ENCODE results near the gene BLOC1S2.
"Not testable (repeated sequence)": the region's sequence is repeated elsewhere in the genome, so short reads cannot be mapped to it uniquely, and the experiment has no call there.

The BLOC1S2 gene

GRCh38 chr10:100286051-100287033, at the start of gene BLOC1S2:
BLOC1S2 (minus strand) TSS chr10:100286680; CDS start chr10:100286659, 21 bp downstream.
- FAIRE-seq = peak; percentile 86
- peak; percentile 94 for DNase-seq (ENCODE audit: extremely low spot score, insufficient read length, low read depth)

GRCh38 chr10:100334762-100335161, 48.3 kb upstream of the BLOC1S2 start:
- no peak for FAIRE-seq
- DNase-seq (ENCODE audit: extremely low spot score, insufficient read length, low read depth) = no peak

GRCh38 chr10:100333661-100334440, 47.4 kb upstream of the BLOC1S2 start:
- DNase-seq (ENCODE audit: extremely low spot score, insufficient read length, low read depth) (no peak), FAIRE-seq (no peak)

GRCh38 chr10:100333106-100333505, 46.6 kb upstream of the BLOC1S2 start:
- no peak for DNase-seq (ENCODE audit: extremely low spot score, insufficient read length, low read depth)
- FAIRE-seq = no peak

- DNase-seq (ENCODE audit: extremely low spot score, insufficient read length, low read depth) = no peak
- no peak for FAIRE-seq
Measured at GRCh38 chr10:100330079-100330478, 43.6 kb upstream of the BLOC1S2 start, which contains the start of gene PKD2L1. PKD2L1 (minus strand) TSS chr10:100330228; CDS start chr10:100330103, 125 bp downstream.

- FAIRE-seq = no peak
- no peak for DNase-seq (ENCODE audit: extremely low spot score, insufficient read length, low read depth)
Measured at GRCh38 chr10:100328198-100328597, 41.7 kb upstream of the BLOC1S2 start.

GRCh38 chr10:100327718-100328009, 41.2 kb upstream of the BLOC1S2 start:
- FAIRE-seq = no peak
- DNase-seq (ENCODE audit: extremely low spot score, insufficient read length, low read depth) = no peak

GRCh38 chr10:100327007-100327717, 40.7 kb upstream of the BLOC1S2 start:
- DNase-seq (ENCODE audit: extremely low spot score, insufficient read length, low read depth) (no peak), FAIRE-seq (peak; percentile 99)

GRCh38 chr10:100325158-100325557, 38.7 kb upstream of the BLOC1S2 start:
- DNase-seq (ENCODE audit: extremely low spot score, insufficient read length, low read depth) (no peak), FAIRE-seq (no peak)

GRCh38 chr10:100319707-100320402, 33.4 kb upstream of the BLOC1S2 start:
- FAIRE-seq (no peak), DNase-seq (ENCODE audit: extremely low spot score, insufficient read length, low read depth) (no peak)

- FAIRE-seq (no peak), DNase-seq (ENCODE audit: extremely low spot score, insufficient read length, low read depth) (no peak)
Measured at GRCh38 chr10:100318207-100318606, 31.7 kb upstream of the BLOC1S2 start.

- no peak for DNase-seq (ENCODE audit: extremely low spot score, insufficient read length, low read depth)
- FAIRE-seq = no peak
Measured at GRCh38 chr10:100315615-100316014, 29.1 kb upstream of the BLOC1S2 start.

GRCh38 chr10:100311298-100311697, 24.8 kb upstream of the BLOC1S2 start:
- DNase-seq (ENCODE audit: extremely low spot score, insufficient read length, low read depth) (no peak), FAIRE-seq (no peak)

GRCh38 chr10:100307684-100308083, 21.2 kb upstream of the BLOC1S2 start:
- no peak for FAIRE-seq
- no peak for DNase-seq (ENCODE audit: extremely low spot score, insufficient read length, low read depth)

- no peak for FAIRE-seq
- no peak for DNase-seq (ENCODE audit: extremely low spot score, insufficient read length, low read depth)
Measured at GRCh38 chr10:100306861-100307260, 20.4 kb upstream of the BLOC1S2 start.

- no peak for DNase-seq (ENCODE audit: extremely low spot score, insufficient read length, low read depth)
- no peak for FAIRE-seq
Measured at GRCh38 chr10:100304414-100304813, 17.9 kb upstream of the BLOC1S2 start.

GRCh38 chr10:100303724-100304319, 17.3 kb upstream of the BLOC1S2 start:
- no peak for DNase-seq (ENCODE audit: extremely low spot score, insufficient read length, low read depth)

GRCh38 chr10:100301123-100301522, 14.6 kb upstream of the BLOC1S2 start:
- FAIRE-seq; DNase-seq (ENCODE audit: extremely low spot score, insufficient read length, low read depth): not testable (repeated sequence)

More at GRCh38 chr10:100303724-100304319, 17.3 kb upstream of the BLOC1S2 start:
- peak; percentile 72 for FAIRE-seq

GRCh38 chr10:100297242-100297641, 10.8 kb upstream of the BLOC1S2 start:
- FAIRE-seq = no peak

More at GRCh38 chr10:100297242-100297641, 10.8 kb upstream of the BLOC1S2 start:
- DNase-seq (ENCODE audit: extremely low spot score, insufficient read length, low read depth) = no peak

All from GM18507 (cell line).